Natural killer cell (primary cell): ENCODE data around the gene CLSTN2. TPM values are rescaled to one million over a fixed set of nuclear protein-coding genes. Genes with fewer than 3 reads are reported as not detected.
A peak's percentile ranks its signal among the peaks of the same experiment; 100 is the strongest.

Experiments used
- ATAC-seq, 3 donors: fragments of 150-1000 bp in 2 of 3; fragments of 200-7000 bp in 1 of 3; cut with Tn5 transposase; 1 replicate in 1 of 3; 2 replicates in 2 of 3; pipeline ENCODE4 v1.10.0; 2021; ENCODE audit warnings: mild to moderate bottlenecking in 2 of 3, moderate library complexity in 2 of 3
- DNase-seq, 2 donors: peaks; one replicate each; pipeline versions ENCODE4 v3.0.0 to v3.0.0-alpha.2; 2013 to 2021; ENCODE audit warnings: mixed read lengths in 1 of 2
- H3K27ac ChIP-seq: one replicate; pipeline ENCODE4 v1.5.1; 2013; ENCODE audit warnings: mild to moderate bottlenecking, low read length
- H3K27me3 ChIP-seq: one replicate; pipeline ENCODE4 v1.6.1; 2013; ENCODE audit warnings: low read length; ENCODE audit not compliant: control insufficient read depth, insufficient read depth
- H3K36me3 ChIP-seq: one replicate; pipeline ENCODE4 v1.6.1; 2013; ENCODE audit warnings: low read length; ENCODE audit not compliant: control insufficient read depth, insufficient read depth
- H3K4me1 ChIP-seq: one replicate; pipeline ENCODE4 v1.6.1; 2013; ENCODE audit warnings: low read length; ENCODE audit not compliant: control insufficient read depth, insufficient read depth
- H3K4me3 ChIP-seq: one replicate; pipeline ENCODE4 v1.5.1; 2013; ENCODE audit warnings: low read length
- H3K9me3 ChIP-seq: one replicate; pipeline ENCODE4 v1.6.1; 2013; ENCODE audit warnings: low read length; ENCODE audit not compliant: control insufficient read depth, insufficient read depth
- H3K27ac Mint-ChIP-seq, 2 donors: one replicate each; pipeline ENCODE4 v1.8.0; 2022; ENCODE audit warnings: mild to moderate bottlenecking in 2 of 2, mixed read lengths in 2 of 2, moderate library complexity in 1 of 2
- H3K27me3 Mint-ChIP-seq, 2 donors: one replicate each; pipeline ENCODE4 v1.8.0; 2022; ENCODE audit warnings: low read depth in 2 of 2, mixed read lengths in 2 of 2
- H3K36me3 Mint-ChIP-seq: one replicate; pipeline ENCODE4 v1.8.0; 2022; ENCODE audit warnings: mixed read lengths
- H3K4me1 Mint-ChIP-seq, 2 donors: one replicate each; pipeline ENCODE4 v1.8.0; 2022; ENCODE audit warnings: mixed read lengths in 2 of 2
- H3K4me3 Mint-ChIP-seq: one replicate; pipeline ENCODE4 v1.8.0; 2022; ENCODE audit warnings: mild to moderate bottlenecking, moderate library complexity, mixed read lengths
- H3K9me3 Mint-ChIP-seq, 2 donors: one replicate each; pipeline ENCODE4 v1.8.0; 2022; ENCODE audit warnings: mixed read lengths in 2 of 2
- CTCF ChIP-seq: fragments of 200-600 bp; IDR thresholded peaks from one replicate; pipeline ENCODE4 v1.8.0; 2022; ENCODE audit warnings: antibody characterized with exemption
- WGBS: methylation state at CpG from one replicate; pipeline ENCODE4 v1.1.7; 2013; ENCODE audit warnings: missing lambda C conversion rate; ENCODE audit not compliant: insufficient coverage; 5-methylcytosine and 5-hydroxymethylcytosine counted together
- intact Hi-C: fragments of 100-400 bp; cut with micrococcal nuclease; formaldehyde crosslinking; loops from one replicate; pipeline ENCODE4 v1.14.2; 2022
- total RNA-seq, 4 donors: library from RNA; stranded (reverse); fragments of 120-200 nt in 1 of 4; gene quantifications; one replicate each; pipeline versions ENCODE4 v1.2.3 to v1.2.4, GENCODE V29; 2013 to 2022

Gene CLSTN2
- total RNA-seq, 3 donors from 2014 or later (not counting 1 experiment from before 2014, with no cell fraction given), result 0.05 TPM; not detected in 2

- ATAC-seq (no peak), DNase-seq (no peak)
- intact Hi-C loops, result no loop called here
- no peaks in the 10 kb centered on the region for H3K36me3 ChIP-seq
- no peak overlapping the region for H3K4me3 ChIP-seq
- Mint-ChIP-seq H3K27me3 (peaks cover 0 to 15% of the 10 kb centered on the region in 2 donors), H3K36me3 (no peaks in the 10 kb centered on the region), H3K4me1 (peaks cover 36 to 50% of the 10 kb centered on the region in 2 donors), H3K4me3 (no peak overlapping the region), H3K9me3 (peaks cover 0 to 2% of the 10 kb centered on the region in 2 donors), H3K27ac (no peak overlapping the region)
- peaks cover 19% of the 10 kb centered on the region for H3K4me1 ChIP-seq
- TF ChIP-seq CTCF, result no peak
- H3K9me3 ChIP-seq, result no peaks in the 10 kb centered on the region
- no peak overlapping the region for H3K27ac ChIP-seq
- H3K27me3 ChIP-seq, result no peaks in the 10 kb centered on the region
- WGBS, result 89% methylated on average over 5 of the region's 5 CpGs
These were observed 514.6 kb downstream of the CLSTN2 start for GRCh38 chr3:140449413-140450256.

- Mint-ChIP-seq H3K4me1 (peaks cover 34 to 50% of the 10 kb centered on the region in 2 donors), H3K27me3 (peaks cover 15 to 20% of the 10 kb centered on the region in 2 donors), H3K36me3 (no peaks in the 10 kb centered on the region), H3K4me3 (peak overlapping the region; percentile 50), H3K27ac (peak overlapping the region in 1 of 2 donors; percentile 41), H3K9me3 (peaks cover 0 to 2% of the 10 kb centered on the region in 2 donors)
- H3K27me3 ChIP-seq, result no peaks in the 10 kb centered on the region
- no peak overlapping the region for H3K27ac ChIP-seq
- peak; percentile 82 to 97 (median 92) for ATAC-seq
- DNase-seq, result peak in 1 of 2 donors; percentile 29
- intact Hi-C loops, result no loop called here
- H3K4me1 ChIP-seq, result peaks cover 19% of the 10 kb centered on the region
- WGBS, result 36% methylated on average over 1 of the region's 2 CpGs
- H3K36me3 ChIP-seq, result no peaks in the 10 kb centered on the region
- H3K9me3 ChIP-seq, result no peaks in the 10 kb centered on the region
- no peak for TF ChIP-seq CTCF
- H3K4me3 ChIP-seq, result no peak overlapping the region
These were observed 518.8 kb downstream of the CLSTN2 start for GRCh38 chr3:140453750-140454149.

GRCh38 chr3:140455521-140456214, 520.7 kb downstream of the CLSTN2 start:
- TF ChIP-seq CTCF, result no peak
- peaks cover 34 to 48% of the 10 kb centered on the region in 2 donors for H3K4me1 Mint-ChIP-seq
- H3K27ac Mint-ChIP-seq, result no peak overlapping the region
- H3K27me3 ChIP-seq, result no peaks in the 10 kb centered on the region
- no peak overlapping the region for H3K4me3 ChIP-seq
- ATAC-seq (no peak), DNase-seq (no peak)
- intact Hi-C loops, result no loop called here
- H3K27me3 Mint-ChIP-seq, result peaks cover 15 to 22% of the 10 kb centered on the region in 2 donors
- no peak overlapping the region for H3K4me3 Mint-ChIP-seq
- H3K4me1 ChIP-seq, result peaks cover 19% of the 10 kb centered on the region
- no peaks in the 10 kb centered on the region for H3K36me3 ChIP-seq
- H3K36me3 Mint-ChIP-seq, result no peaks in the 10 kb centered on the region
- H3K9me3 ChIP-seq, result no peaks in the 10 kb centered on the region
- WGBS, result 76% methylated on average over 5 of the region's 5 CpGs
- no peak overlapping the region for H3K27ac ChIP-seq
- peaks cover 0 to 2% of the 10 kb centered on the region in 2 donors for H3K9me3 Mint-ChIP-seq
